Muscle of back (tissue), 11 donors: ENCODE measurements around the gene FSTL4. TPM values are rescaled to one million over a fixed set of nuclear protein-coding genes. Genes with fewer than 3 reads are reported as not detected.
"Not testable (repeated sequence)": the region's sequence is repeated elsewhere in the genome, so short reads cannot be mapped to it uniquely, and the experiment has no call there.

Experiments
- DNase-seq, 3 donors: peaks; one replicate each; pipeline versions ENCODE4 v3.0.0 to v3.0.0-alpha.2; 2013
- polyA plus RNA-seq, 10 donors: library from polyadenylated mRNA; unstranded; fragments of 120-200 nt; gene quantifications; one replicate each; pipeline ENCODE4 v1.2.1, GENCODE V29; 2013; ENCODE audit not compliant: insufficient read length in 10 of 10

FSTL4 gene
- polyA plus RNA-seq, 10 donors = 0.76 to 3.9 (median 2.0) TPM

DNA sequence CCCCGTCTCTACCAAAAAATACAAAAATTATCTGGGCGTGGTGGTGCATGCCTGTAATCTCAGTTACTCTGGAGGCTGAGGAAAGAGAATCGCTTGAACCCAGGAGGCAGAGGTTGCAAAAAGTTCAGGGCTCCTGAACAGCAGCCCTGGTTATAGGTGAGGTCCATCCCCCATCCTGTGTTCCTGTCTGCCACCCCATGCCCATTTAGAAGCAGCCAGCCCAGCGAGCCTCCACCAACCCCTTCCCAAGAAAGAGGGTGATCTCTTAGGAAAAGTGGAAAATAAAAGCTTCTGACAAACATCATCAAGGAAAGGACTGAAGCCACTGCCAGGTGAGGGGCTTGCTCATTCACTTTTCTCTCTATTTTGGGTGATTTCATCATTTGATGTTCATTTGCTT, 55.8 kb downstream of the FSTL4 start:
- no peak for DNase-seq

DNA sequence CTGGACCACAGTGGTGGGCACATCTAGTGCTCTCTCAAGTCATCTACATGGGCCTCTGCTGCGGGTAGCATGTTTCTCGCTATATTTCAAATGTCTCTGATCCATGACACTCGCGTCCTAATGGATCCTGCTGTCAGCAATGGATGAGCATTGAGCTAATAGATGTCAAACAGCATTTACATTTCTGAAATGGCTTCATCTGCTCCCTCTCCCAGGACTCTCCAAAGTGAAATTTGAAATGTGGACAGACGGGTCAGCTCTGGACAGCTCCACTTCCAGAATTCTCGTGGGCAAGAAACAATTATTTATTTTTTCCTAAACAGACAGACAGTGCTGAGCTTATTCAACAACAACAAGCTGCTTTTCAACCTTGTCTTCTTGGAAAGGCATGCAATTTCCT, 58.1 kb downstream of the FSTL4 start:
- DNase-seq = no peak

DNA sequence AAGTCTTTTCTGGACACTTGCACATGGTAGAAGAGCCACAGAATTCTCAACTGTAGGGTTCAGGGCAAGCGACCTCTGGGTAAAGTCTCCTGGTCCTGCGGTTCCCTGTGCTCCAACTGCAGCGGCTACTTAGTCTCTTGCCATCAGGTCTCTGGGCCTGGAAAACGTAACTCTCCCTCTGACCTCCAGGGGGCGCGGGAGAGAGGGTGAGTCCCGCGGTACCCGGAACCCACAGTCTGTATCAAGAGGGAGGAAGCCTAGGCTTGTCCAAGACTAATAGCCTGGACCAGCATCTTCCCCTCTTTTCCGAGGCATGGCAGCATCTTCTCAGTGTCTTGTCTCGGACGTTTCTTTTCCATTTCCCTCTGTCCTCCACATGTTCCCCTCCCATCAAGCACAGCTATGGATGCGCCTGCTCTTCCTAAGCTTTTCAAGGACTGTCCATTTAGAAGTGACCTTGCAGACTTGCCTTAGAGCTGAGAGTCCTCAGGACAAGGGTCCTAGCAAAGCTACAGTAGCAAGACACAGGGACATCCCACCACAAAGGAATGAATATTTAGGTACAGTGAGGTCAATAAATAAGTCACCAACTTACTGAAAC, 59.3 kb downstream of the FSTL4 start:
- peak in 1 of 3 donors; percentile 48 for DNase-seq

DNA sequence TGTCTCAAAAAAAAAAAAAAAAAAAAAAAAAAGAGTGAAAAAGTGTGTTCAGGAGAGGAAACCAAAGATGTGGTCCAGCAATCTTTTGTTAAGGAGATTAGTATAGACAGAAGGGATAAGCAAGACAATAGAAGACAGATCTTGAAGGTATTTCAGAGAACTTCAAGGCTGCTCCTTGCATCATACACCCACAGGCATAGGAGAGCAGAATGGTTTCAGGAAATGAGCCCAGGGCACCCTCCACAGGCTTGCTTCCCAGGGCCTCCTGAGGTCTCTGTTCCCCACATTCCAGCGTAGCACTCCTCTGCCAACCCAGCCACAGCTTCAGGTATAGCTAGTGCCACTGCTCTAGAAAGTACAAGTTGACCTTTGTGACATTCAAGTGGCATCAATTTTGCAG, 65.8 kb downstream of the FSTL4 start:
- no peak for DNase-seq

GRCh38 chr5:133544346-133544745, 68.0 kb downstream of the FSTL4 start:
- DNase-seq = no peak

GRCh38 chr5:133539818-133540217, 72.5 kb downstream of the FSTL4 start:
- no peak for DNase-seq

DNA sequence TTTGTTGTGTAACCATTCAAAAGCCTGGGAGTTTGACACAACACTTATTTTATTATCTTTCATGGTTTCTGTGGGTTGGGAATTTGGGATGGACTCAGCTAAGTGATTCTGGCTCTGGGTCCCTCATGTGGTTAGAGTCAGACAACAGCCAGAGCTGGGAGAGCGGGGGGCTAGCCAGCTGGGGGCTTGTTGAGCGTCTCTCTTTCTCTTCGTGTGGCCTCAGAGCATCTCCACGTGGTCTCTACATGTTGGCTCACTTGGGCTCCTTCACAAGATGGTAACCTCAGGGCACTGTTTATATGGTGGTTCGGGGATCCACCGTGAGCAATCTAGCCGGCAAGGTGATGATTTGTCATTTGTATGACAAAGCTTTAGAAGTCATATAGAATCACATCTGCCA, 73.6 kb downstream of the FSTL4 start:
- DNase-seq = no peak

GRCh38 chr5:133535241-133535929, 77.0 kb downstream of the FSTL4 start:
- not testable (repeated sequence) for DNase-seq

GRCh38 chr5:133534566-133534965, 77.8 kb downstream of the FSTL4 start:
- no peak for DNase-seq

DNA sequence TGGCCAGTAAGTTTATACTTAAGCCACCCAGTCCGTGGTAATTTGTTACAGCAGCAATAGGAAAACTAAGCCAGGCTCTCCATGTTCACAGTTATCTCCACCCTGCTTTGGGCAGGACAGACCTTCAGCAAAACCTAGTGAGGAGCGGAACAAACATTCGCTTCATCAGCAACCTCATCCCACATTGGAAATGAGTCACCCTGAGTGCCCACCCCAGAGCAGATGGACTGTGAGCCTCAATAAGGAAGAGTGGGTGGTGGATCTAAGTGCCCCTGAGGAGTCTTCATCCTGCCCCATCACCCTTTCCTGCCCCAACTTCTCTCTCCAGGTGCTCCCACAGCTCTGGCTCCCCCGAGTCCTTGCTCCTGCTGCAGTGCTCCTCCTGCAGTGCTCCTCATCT, 78.8 kb downstream of the FSTL4 start:
- no peak for DNase-seq

DNA sequence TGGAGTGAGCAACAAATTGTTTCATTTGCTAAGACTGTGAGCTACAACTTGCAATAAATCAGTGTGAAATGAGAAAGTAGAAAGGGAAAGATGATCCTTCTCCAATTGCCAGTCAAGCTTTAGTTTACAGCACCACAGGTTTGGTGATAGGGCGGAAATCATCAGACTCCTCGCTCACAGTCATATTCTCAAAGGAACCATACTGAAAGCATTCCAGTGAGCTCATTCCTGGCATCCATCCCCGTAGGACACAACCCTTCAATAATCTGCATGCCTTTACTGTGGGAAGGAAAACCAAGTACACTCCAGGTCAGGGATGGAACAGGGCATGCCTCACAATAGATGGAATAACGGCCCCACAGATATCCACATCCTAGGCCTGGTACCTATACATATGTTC, 80.7 kb downstream of the FSTL4 start:
- peak; percentile 33 to 88 (median 69) for DNase-seq

- no peak for DNase-seq
These were observed 81.2 kb downstream of the FSTL4 start for GRCh38 chr5:133531178-133531577.

DNA sequence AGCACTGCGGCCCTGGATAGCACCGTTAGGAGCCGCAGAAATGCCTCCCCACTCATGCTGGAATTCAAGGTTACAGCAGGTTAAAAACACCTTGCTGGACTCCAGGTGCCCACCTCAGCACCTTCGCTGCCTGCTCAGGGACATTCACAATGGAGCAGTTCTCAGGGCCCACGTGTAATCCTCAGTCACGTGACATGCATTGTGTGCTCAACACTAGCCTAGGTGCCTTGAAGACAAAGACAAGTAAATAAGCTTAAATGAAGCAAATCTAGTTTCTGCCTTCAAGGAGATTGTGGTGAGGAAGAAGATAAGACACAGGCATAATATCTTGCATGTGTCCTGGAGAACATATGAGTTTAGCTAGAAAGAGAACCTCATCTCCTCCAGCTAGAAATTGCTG, 82.1 kb downstream of the FSTL4 start:
- no peak for DNase-seq

DNA sequence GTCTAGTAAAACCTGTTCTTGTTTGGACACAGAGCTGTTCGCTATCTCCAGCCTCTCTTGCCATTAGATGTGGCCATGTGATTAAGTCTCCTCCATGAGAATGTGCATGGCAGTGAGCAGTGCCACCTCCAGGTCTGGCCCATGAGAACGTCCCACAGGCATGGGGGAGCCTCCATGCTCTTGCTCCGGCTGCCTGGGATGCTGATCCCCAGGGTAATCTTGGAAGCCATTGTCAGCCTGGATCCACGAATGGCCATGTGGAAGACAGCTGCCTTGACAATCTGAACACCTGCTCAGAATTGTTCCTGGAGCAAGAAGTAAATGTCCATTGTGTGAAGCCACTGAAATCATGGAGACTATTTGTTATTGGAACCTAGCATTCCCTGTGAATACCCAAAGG, 83.5 kb downstream of the FSTL4 start:
- DNase-seq = no peak

GRCh38 chr5:133527311-133527710, 85.0 kb downstream of the FSTL4 start:
- DNase-seq = peak; percentile 12 to 79 (median 64)

- DNase-seq = no peak
These were observed 86.0 kb downstream of the FSTL4 start for GRCh38 chr5:133526368-133526767.

- peak in 1 of 3 donors; percentile 14 for DNase-seq
These were observed 87.2 kb downstream of the FSTL4 start for GRCh38 chr5:133525126-133525525.

DNA sequence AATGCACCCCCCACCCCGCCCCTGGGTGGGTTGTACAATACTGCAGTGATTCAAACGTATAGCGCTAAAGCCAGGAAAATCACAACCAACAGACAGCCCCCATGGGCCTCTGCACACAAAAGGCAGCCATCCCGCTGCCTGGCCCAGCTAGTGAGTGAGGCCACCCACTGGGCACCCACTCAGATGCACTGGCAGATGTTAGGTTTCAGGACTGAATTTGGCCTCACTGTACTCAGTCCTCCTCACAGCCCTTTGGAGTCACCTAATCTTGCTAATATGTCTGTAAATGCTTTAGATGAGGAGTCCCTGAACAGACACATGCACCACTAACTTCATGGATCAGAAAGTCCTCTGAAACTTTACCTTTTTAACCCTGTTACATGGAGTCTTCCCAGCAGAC, 87.7 kb downstream of the FSTL4 start:
- no peak for DNase-seq

- DNase-seq = no peak
These were observed 88.3 kb downstream of the FSTL4 start for GRCh38 chr5:133523961-133524586.

- DNase-seq = no peak
These were observed 89.2 kb downstream of the FSTL4 start for GRCh38 chr5:133523013-133523658.

DNA sequence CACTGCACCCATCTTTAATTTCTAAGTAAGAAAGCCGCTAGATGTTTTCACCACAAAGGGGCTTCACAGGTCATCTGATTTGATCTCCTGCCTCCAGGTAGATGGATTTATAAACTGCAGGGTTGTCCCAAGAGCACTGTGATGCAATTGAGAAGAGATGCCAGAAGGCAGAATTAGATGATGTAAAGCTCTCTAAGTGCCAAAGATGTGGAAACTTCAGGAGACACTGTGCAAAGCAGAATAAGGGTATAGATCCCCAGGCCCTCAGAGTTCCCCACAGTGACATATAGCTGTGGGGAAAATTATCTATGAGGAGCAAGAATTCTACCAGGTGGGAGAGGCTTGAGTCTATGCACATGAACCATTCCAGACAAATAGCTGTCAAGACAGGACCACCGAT, 90.5 kb downstream of the FSTL4 start:
- DNase-seq = no peak

DNA sequence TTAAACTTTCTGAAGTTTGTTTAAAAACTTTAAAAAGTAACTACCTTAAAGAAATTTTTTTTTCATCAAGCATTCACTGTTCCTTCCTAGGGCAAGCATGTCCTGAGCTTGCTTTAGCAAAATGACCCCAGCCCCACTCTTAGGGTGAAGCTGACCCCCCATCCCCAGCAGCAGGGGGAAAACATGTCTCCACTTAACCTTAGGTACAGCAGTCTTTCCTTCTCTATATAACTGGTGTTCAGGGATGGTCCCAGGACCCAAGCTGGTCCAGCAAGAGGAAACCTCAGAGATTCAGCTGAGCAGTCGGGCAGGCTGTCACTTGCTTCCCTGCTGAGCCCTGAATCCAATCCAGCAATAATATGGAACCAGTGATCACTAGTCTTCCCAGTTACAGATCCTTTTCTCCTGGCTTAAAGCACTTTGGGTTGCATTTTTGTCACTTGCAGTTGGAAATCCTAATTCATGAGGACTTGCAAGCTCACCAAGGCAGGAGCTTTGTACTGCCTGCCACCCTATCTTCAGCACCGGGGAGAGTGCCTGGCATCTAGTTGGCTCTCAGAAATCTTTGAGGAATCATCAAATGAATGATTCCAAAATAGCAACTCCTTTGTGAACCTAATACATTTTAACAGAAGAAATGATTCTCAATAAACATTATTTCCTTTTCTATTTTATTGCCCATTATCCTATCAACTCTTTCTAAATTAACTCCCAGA, 91.2 kb downstream of the FSTL4 start:
- DNase-seq = no peak
